GM12878 (cell line): ENCODE measurements around the gene MLEC. TPM values are rescaled to one million over a fixed set of nuclear protein-coding genes. Genes with fewer than 3 reads are reported as not detected.

ENCODE experiments used
- ATAC-seq: fragments of 200-7000 bp; cut with Tn5 transposase; 3 replicates; pipeline ENCODE4 v1.9.1; 2020; ENCODE audit warnings: mild to moderate bottlenecking, moderate library complexity
- BruUV-seq: library from RNA; stranded (reverse); fragments of 400-500 nt; replicated peaks from 2 replicates; lab custom pipeline; 2021; lab: Mats Ljungman, UMichigan
- CTCF ChIA-PET: fragments of 300-600 bp; sonication (Branson Sonifier 250); formaldehyde crosslinking; extraction: SDS; loops from one replicate; lab custom pipeline; 2021; ENCODE audit warnings: inconsistent platforms; lab: Yijun Ruan, JAX
- POLR2A ChIA-PET: fragments of 350-600 bp; formaldehyde crosslinking; extraction: SDS; loops from one replicate; lab custom pipeline; 2021; ENCODE audit warnings: inconsistent platforms; lab: Charles Lee
- RAD21 ChIA-PET: fragments of 300-600 bp; sonication (Branson Sonifier 250); formaldehyde crosslinking; loops from one replicate; lab custom pipeline; 2023; ENCODE audit warnings: antibody characterized with exemption; ENCODE audit not compliant: unreplicated experiment; lab: Charles Lee
- SMC1A ChIA-PET: fragments of 300-600 bp; sonication (Branson Sonifier 250); formaldehyde crosslinking; loops from one replicate; lab custom pipeline; 2023; ENCODE audit not compliant: unreplicated experiment, uncharacterized antibody; lab: Charles Lee
- DNase-seq: peaks from one replicate; pipeline ENCODE4 v3.0.0-alpha.2; 2011; ENCODE audit warnings: low read depth, low spot score
- FAIRE-seq: peaks from 3 replicates; lab custom pipeline; 2011; peaks lifted over from hg19 to GRCh38; lab: Jason Lieb, UNC
- H2AFZ ChIP-seq: 2 replicates; pipeline ENCODE4 v1.6.0; 2011; ENCODE audit warnings: low read depth, low read length, control low read depth; ENCODE audit not compliant: control insufficient read depth
- H3K27ac ChIP-seq: 2 replicates; pipeline ENCODE4 v1.5.1; 2011; ENCODE audit warnings: control low read depth; ENCODE audit not compliant: control insufficient read depth, insufficient read depth
- H3K27me3 ChIP-seq, 2 experiments: replicated peaks in 1 of 2; 2 replicates each; pipeline versions ENCODE4 v1.6.0 to v1.6.1; 2011; ENCODE audit warnings: low read length in 1 of 2; ENCODE audit not compliant: control insufficient read depth in 2 of 2, insufficient read depth in 2 of 2
- H3K36me3 ChIP-seq, 2 experiments: 2 replicates each; pipeline ENCODE4 v1.5.1; 2011; ENCODE audit warnings: low read length in 1 of 2; ENCODE audit not compliant: control insufficient read depth in 2 of 2, insufficient read depth in 2 of 2
- H3K4me1 ChIP-seq: 2 replicates; pipeline ENCODE4 v1.6.1; 2011; ENCODE audit warnings: mild to moderate bottlenecking, low read length, moderate library complexity, mixed read lengths; ENCODE audit not compliant: control insufficient read depth, insufficient read depth
- H3K4me2 ChIP-seq: 2 replicates; pipeline ENCODE4 v1.6.0; 2011; ENCODE audit warnings: control low read depth; ENCODE audit not compliant: control insufficient read depth, insufficient read depth
- H3K4me3 ChIP-seq: fragments of 200-600 bp; sonication (generic); 2 replicates; pipeline ENCODE4 v1.5.1; 2016
- H3K79me2 ChIP-seq: 2 replicates; pipeline ENCODE4 v1.6.0; 2011; ENCODE audit warnings: low read length; ENCODE audit not compliant: control insufficient read depth, insufficient read depth
- H3K9ac ChIP-seq: 2 replicates; pipeline ENCODE4 v1.8.0; 2011; ENCODE audit warnings: low read length, control low read depth, mixed read lengths; ENCODE audit not compliant: control insufficient read depth, insufficient read depth
- H3K9me3 ChIP-seq: replicated peaks from 3 replicates; pipeline ENCODE4 v1.5.1; 2011; ENCODE audit warnings: mild to moderate bottlenecking, low read length; ENCODE audit not compliant: control insufficient read depth, insufficient read depth
- H4K20me1 ChIP-seq: 2 replicates; pipeline ENCODE4 v1.6.0; 2011; ENCODE audit not compliant: control insufficient read depth, insufficient read depth
- DPF2 ChIP-seq: fragments of 450-650 bp; IDR thresholded peaks from 2 replicates; pipeline ENCODE4 v1.6.1; 2017; ENCODE audit warnings: mild to moderate bottlenecking
- E2F4 ChIP-seq: IDR thresholded peaks from 2 replicates; pipeline ENCODE4 v1.6.1; 2012; ENCODE audit warnings: low read depth, low read length, improper control_type of control experiment
- HCFC1 ChIP-seq: fragments of 150-350 bp; IDR thresholded peaks from 2 replicates; pipeline ENCODE4 v1.6.1; 2014; ENCODE audit warnings: low read length
- POLR2AphosphoS2 ChIP-seq: IDR thresholded peaks from 2 replicates; pipeline ENCODE4 v1.6.1; 2011; ENCODE audit warnings: low read depth, mild to moderate bottlenecking, low read length, improper control_type of control experiment, moderate library complexity
- SUPT20H ChIP-seq: IDR thresholded peaks from 2 replicates; pipeline ENCODE4 v1.6.1; 2011; ENCODE audit warnings: low read depth, mild to moderate bottlenecking, low read length, moderate library complexity, borderline replicate concordance; ENCODE audit not compliant: control insufficient read depth
- ZBED1 ChIP-seq: IDR thresholded peaks from 2 replicates; pipeline ENCODE4 v1.6.1; 2016; ENCODE audit warnings: borderline replicate concordance
- ZNF687 ChIP-seq: fragments of 450-650 bp; IDR thresholded peaks from 2 replicates; pipeline ENCODE4 v1.6.1; 2017; ENCODE audit warnings: mild to moderate bottlenecking, moderate library complexity
- WGBS: methylation state at CpG from one replicate; pipeline ENCODE4 v1.1.6; 2016; ENCODE audit warnings: low lambda C conversion rate; ENCODE audit not compliant: insufficient replicate concordance, insufficient coverage; ENCODE audit errors: missing lambda C conversion rate; 5-methylcytosine and 5-hydroxymethylcytosine counted together
- in situ Hi-C: fragments of 300-500 bp; cut with MboI; formaldehyde crosslinking; loops from 9 replicates; pipeline ENCODE4 v1.14.3; 2018; ENCODE audit warnings: mixed read lengths
- intact Hi-C: fragments of 100-400 bp; cut with micrococcal nuclease; formaldehyde crosslinking; loops from one replicate; pipeline ENCODE4 v1.14.2; 2022; ENCODE audit not compliant: unreplicated experiment
- polyA plus RNA-seq, 11 experiments: library from polyadenylated mRNA; depleted of rRNA in 4 of 11; unstranded in 6 of 11; stranded (reverse) in 5 of 11; fragments of >200 nt; fragmentation: Nextera tagmentation in 4 of 11; fragmentation: Illumina TruSeq in 1 of 11; extraction: Ambion mirVana in 4 of 11; extraction: Trizol in 1 of 11; gene quantifications; 1 replicate in 1 of 11; 2 replicates in 10 of 11; pipeline versions ENCODE4 v1.2.1 to v1.2.3, GENCODE V29; 2011 to 2016; ENCODE audit warnings: inconsistent platforms in 2 of 11, missing spikeins in 2 of 11, low read depth in 1 of 11
- total RNA-seq, 4 experiments: library from RNA; depleted of rRNA in 3 of 4; stranded (reverse); fragments of >200 nt in 3 of 4; fragmentation: Illumina TruSeq in 1 of 4; extraction: Trizol in 1 of 4; gene quantifications; 2 replicates each; pipeline versions ENCODE4 v1.2.1 to v1.2.3, GENCODE V29; 2013 to 2021

Gene MLEC
- total and polyA plus RNA-seq, 10 of the 15 experiments (the other 5 are each of a cell fraction or from before 2014, with no cell fraction given): 26.7 to 172 (median 103) TPM

- Histone ChIP-seq H3K9ac (no peak overlapping the region), H3K4me3 (no peak overlapping the region), H3K4me2 (no peak overlapping the region), H3K79me2 (no peaks in the 10 kb centered on the region), H3K4me1 (no peaks in the 10 kb centered on the region), H3K27ac (no peak overlapping the region), H2AFZ (no peak overlapping the region), H3K36me3 (no peaks in the 10 kb centered on the region), H3K27me3 (no peaks in the 10 kb centered on the region), H3K9me3 (no peaks in the 10 kb centered on the region), H4K20me1 (no peaks in the 10 kb centered on the region)
- no peak for ATAC-seq
- SMC1A ChIA-PET: no interaction called here
- no peak for DNase-seq
- FAIRE-seq: no peak
- no TSS peak for BruUV-seq
- RAD21 ChIA-PET: no interaction called here
- 75% methylated on average over 38 of the region's 38 CpGs for WGBS
- intact Hi-C loops: no loop called here
- TF ChIP-seq DPF2 (no peak), E2F4 (no peak), POLR2AphosphoS2 (no peak), ZNF687 (no peak), ZBED1 (no peak), SUPT20H (no peak), HCFC1 (no peak)
- TF ChIP-seq, all 136 proteins: peak for 0
- CTCF ChIA-PET: interaction anchor here (1.3 to 1.5 kb wide), 2 partner anchors 235 kb away, joined by 5 to 7 read pairs; no protein-coding TSS in a partner anchor
- in situ Hi-C loops: no loop called here
- POLR2A ChIA-PET: no interaction called here
These were observed 49.7 kb downstream of the MLEC start for GRCh38 chr12:120736404-120737331.
